GM19193 (cell line): ENCODE measurements around the gene RPS27.
A peak's percentile ranks its signal among the peaks of the same experiment; 100 is the strongest.

ENCODE experiments used
- POLR2A ChIP-seq: IDR thresholded peaks from 4 replicates; pipeline ENCODE4 v1.6.1; 2011; ENCODE audit not compliant: insufficient read depth, insufficient read length; ENCODE audit errors: extremely low read depth

RPS27 gene

GRCh38 chr1:153956997-153957715, 33.4 kb upstream of the RPS27 start:
- no peak for TF ChIP-seq POLR2A

DNA sequence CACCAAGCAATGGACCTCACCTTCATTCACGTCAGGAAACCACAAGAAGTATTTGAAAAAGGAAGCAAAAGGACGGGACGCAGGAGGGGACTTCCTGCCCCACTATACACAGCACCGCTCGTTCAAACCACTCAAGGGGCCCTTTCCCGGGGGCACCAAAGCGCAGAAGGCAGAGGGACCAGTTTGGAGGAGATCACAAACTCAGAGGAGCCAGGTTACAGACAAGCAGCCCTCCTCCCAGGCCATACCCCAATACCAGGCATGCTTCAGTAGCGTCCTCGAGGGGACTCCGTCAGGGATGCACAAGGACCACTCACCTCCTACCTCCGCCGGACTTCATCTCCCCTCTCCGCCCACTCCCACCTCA, 32.8 kb upstream of the RPS27 start:
- TF ChIP-seq POLR2A = peak; percentile 60

GRCh38 chr1:153958111-153958960, 32.2 kb upstream of the RPS27 start, which contains the start of gene CRTC2:
Gene CRTC2, minus strand, starts transcription at chr1:153958612. Its CDS starts 115 bp downstream, at chr1:153958497.
- TF ChIP-seq POLR2A = peak; percentile 69

- TF ChIP-seq POLR2A = no peak
These were observed 31.7 kb upstream of the RPS27 start for GRCh38 chr1:153958961-153959260.

DNA sequence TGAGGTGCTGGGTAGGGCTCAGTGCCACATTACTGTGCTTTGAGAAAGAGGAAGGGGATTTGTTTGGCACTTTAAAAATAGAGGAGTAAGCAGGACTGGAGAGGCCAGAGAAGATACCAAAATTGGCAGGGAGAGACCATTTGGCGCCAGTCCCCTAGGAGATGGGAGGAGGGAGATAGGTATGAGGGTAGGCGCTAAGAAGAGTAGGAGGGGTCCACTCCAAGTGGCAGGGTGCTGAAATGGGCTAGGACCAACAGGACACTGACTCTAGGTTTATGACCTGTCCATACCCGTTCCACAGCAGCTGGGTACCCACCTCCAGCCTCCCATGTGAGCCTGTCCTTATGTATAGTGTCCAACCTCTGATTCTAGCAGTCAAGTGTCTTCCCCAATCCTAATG, 31.1 kb upstream of the RPS27 start:
- TF ChIP-seq POLR2A = no peak

DNA sequence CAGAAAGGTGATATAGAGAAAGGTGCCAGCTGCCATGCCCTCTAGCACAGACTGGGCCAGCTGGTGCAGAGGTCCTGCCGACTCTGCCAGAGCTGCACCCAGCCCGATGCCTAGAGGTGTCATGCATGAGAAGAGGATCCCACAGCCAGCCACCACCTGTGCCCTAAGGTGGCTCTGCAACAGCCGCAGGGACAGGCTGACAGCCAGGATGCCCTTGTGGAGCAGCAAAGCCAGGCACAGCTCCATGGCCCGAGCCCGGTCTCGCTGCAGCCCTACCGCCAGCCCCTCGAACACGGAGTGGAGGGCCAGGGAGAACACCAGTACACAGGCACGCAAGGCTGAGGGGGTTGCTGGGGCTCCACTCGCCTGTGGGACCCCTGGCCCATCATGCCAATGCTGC, 30.4 kb upstream of the RPS27 start:
- TF ChIP-seq POLR2A = no peak

DNA sequence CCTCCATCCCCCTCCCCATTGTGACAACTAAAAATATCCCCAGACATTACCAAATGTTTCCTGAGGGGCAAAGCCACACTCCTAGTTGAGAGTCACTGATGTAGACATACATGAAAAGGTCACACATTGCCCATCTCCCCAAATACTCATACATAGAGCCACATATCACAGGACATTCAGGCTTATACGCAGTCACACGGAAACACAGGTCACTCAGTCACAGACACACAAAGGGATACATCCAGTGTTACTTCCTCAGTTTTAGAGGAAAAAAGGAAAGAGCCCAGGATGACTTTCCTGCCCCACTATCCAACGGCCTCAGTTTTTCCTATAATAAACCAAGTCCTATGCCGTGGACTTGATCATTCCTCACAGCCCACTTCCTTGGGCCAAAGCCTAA, 29.1 kb upstream of the RPS27 start:
- no peak for TF ChIP-seq POLR2A

DNA sequence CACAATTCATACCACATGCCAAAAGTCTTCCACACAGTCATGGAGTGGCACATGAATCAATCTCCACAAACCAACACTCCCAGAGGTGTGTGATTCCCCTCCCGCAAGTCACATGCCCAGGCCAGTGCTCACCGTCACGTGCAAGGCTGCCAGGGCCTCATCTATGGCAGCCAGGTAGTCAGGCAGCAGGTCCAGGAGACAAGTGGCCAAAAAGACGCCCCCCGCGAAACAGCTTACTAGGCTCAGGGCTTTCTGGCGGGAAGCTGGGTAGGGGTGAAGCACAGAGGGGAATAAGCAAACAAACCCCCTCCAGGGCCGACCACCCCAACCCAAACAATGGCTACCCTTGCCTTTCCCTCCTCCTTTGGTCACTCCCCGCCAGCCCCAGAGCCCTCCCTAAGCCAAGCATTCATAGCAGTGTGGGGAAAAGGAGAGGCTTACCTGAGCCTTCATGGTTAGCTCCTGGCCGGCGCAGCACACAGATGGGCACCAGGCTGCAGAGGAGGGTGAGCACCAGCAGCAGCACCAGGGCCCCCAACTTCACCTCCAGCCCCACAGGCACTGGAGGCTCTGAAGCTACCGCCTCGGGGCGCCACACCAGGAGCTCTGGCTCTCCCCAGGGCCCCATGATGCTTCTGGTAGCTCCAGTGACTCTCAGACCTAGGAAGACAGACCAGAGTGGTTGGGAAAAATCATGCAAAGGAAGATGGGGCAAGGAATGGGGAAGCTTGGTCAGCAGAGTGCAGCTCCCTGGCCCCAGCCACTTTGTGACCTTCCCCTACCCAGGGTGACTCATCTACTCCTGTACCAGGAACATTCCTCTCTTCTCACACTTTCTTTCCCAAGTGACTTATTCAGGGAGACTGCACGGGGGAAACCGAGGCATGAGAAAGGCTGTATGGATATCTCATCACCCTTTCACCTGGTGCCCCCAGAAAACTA, 28.2 kb upstream of the RPS27 start:
- no peak for TF ChIP-seq POLR2A

- TF ChIP-seq POLR2A = peak; percentile 78
These were observed 27.3 kb upstream of the RPS27 start, which contains the start of gene SLC39A1 for GRCh38 chr1:153963030-153963849. Gene SLC39A1, minus strand, starts transcription at chr1:153963537. Its CDS starts 822 bp downstream, at chr1:153962715.

GRCh38 chr1:153963850-153964331, 26.7 kb upstream of the RPS27 start:
- no peak for TF ChIP-seq POLR2A

GRCh38 chr1:153967107-153967999, 23.2 kb upstream of the RPS27 start, which contains the start of gene CREB3L4:
Gene CREB3L4, plus strand, starts transcription at chr1:153967902. Its CDS starts 624 bp downstream, at chr1:153968526.
- peak; percentile 78 for TF ChIP-seq POLR2A

- TF ChIP-seq POLR2A = no peak
These were observed 22.6 kb upstream of the RPS27 start for GRCh38 chr1:153968000-153968363.

DNA sequence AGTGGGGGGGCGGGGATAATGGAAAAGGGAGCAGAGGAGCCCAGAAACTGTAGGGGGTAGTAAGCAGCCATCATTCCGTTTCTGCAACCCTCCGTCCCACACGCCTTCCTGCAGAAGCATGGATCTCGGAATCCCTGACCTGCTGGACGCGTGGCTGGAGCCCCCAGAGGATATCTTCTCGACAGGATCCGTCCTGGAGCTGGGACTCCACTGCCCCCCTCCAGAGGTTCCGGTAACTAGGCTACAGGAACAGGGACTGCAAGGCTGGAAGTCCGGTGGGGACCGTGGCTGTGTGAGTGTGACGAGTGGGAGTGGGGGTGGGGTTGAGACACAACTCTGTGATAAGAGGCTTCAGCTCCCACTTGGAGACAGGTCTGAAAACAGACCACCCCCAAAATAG, 22.2 kb upstream of the RPS27 start:
- TF ChIP-seq POLR2A = no peak
